RWPE2 (cell line): ENCODE data around the gene COG8.

Source experiments
- ATAC-seq: fragments of 200-7000 bp; cut with Tn5 transposase; 3 replicates; pipeline ENCODE4 v1.9.1; 2021; ENCODE audit warnings: low read depth
- DNase-seq: peaks from one replicate; pipeline ENCODE4 v3.0.0-alpha.2; 2020; ENCODE audit warnings: low spot score
- H3K27ac ChIP-seq: fragments of 450-650 bp; 2 replicates; pipeline ENCODE4 v1.5.1; 2017; ENCODE audit warnings: mild to moderate bottlenecking; ENCODE audit not compliant: poor library complexity, severe bottlenecking
- H3K27me3 ChIP-seq: fragments of 250-450 bp; sonication (Bioruptor Pico); 2 replicates; pipeline ENCODE4 v1.5.1; 2021; ENCODE audit warnings: mild to moderate bottlenecking, moderate library complexity; ENCODE audit not compliant: insufficient read depth, poor library complexity, severe bottlenecking
- H3K36me3 ChIP-seq: fragments of 250-450 bp; sonication (Bioruptor Pico); 2 replicates; pipeline ENCODE4 v1.5.1; 2020; ENCODE audit warnings: low read depth, mild to moderate bottlenecking, moderate library complexity
- H3K4me1 ChIP-seq: fragments of 250-450 bp; sonication (Bioruptor Pico); 2 replicates; pipeline ENCODE4 v1.5.1; 2021; ENCODE audit warnings: mild to moderate bottlenecking, moderate library complexity; ENCODE audit not compliant: insufficient read depth, poor library complexity, severe bottlenecking
- H3K4me3 ChIP-seq: fragments of 250-450 bp; sonication (Bioruptor Pico); 2 replicates; pipeline ENCODE4 v1.5.1; 2021; ENCODE audit warnings: mild to moderate bottlenecking, moderate library complexity; ENCODE audit not compliant: severe bottlenecking
- H3K9me3 ChIP-seq: fragments of 250-450 bp; sonication (Bioruptor Pico); 2 replicates; pipeline ENCODE4 v1.5.1; 2021; ENCODE audit warnings: mild to moderate bottlenecking, moderate library complexity; ENCODE audit not compliant: severe bottlenecking
- CTCF ChIP-seq: fragments of 450-650 bp; IDR thresholded peaks from one replicate; pipeline ENCODE4 v1.5.1; 2017; ENCODE audit warnings: mild to moderate bottlenecking, moderate library complexity; ENCODE audit not compliant: poor library complexity, severe bottlenecking

COG8 gene

DNA sequence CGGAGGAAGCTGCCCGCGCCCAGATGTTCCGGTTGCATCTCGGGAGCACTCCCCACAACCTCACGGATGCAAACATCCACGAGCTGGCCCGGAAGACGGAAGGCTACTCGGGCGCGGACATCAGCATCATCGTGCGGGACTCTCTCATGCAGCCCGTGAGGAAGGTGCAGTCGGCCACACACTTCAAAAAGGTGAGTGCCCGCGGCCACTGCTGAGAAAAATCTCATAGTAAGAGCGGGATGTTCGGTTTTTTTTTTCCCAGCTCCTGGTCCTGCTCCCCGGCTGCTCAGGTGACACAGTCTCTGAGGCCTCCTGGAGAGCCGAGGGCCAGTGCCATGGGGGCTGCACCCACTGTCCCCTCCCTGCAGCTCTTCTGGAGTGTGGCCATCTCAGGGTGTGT, 18.3 kb downstream of the COG8 start:
- Histone ChIP-seq H3K27me3 (no peaks in the 10 kb centered on the region), H3K36me3 (peaks cover 96% of the 10 kb centered on the region), H3K9me3 (no peaks in the 10 kb centered on the region), H3K4me1 (no peaks in the 10 kb centered on the region), H3K27ac (no peak overlapping the region), H3K4me3 (no peak overlapping the region)
- no peak for DNase-seq
- TF ChIP-seq CTCF, result no peak
- ATAC-seq, result no peak

- Histone ChIP-seq H3K27ac (no peak overlapping the region), H3K27me3 (no peaks in the 10 kb centered on the region), H3K4me3 (no peak overlapping the region), H3K9me3 (no peaks in the 10 kb centered on the region), H3K4me1 (no peaks in the 10 kb centered on the region), H3K36me3 (peaks cover 96% of the 10 kb centered on the region)
- no peak for DNase-seq
- no peak for TF ChIP-seq CTCF
- no peak for ATAC-seq
These were observed 18.7 kb downstream of the COG8 start for GRCh38 chr16:69320740-69321073.

DNA sequence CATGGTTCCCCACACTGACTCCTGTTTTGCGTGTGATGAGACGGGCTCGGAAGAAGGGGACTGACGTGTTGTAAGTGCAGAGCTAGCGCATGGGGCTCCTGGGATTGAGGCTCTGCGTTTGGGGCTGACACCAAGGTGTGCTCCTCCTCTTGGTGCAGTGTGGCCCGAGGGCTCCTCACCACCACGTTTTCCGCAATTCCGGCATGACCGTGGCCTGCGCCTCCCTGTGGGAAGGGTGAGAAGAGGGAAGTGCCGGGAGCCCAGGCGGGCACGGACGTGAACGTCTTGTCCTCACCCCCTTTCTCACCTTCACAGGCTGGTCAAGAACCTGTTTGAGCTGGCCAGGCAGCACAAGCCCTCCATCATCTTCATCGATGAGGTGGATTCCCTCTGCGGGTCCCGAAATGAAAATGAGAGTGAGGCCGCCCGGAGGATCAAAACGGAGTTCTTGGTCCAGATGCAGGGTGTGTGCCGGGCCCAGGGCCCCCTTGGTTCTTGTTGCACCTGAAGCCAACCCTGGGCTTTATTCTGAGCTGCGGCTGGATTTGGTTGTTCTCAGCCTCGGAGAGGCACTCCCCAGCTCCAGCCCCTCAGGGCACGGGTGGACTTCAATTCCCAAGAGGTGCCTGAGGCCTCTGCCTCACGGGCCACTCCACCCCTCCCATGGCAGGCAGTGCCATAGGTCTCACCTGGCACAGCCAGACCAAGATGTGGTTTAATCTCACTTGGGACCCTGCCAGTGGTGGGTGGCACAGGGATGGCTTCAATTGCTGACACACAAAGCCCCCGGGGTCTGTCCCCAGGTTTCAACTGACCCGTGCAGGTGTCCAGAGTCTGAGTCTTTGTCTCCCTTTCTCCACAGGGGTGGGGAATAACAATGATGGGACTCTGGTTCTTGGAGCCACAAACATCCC, 19.3 kb downstream of the COG8 start:
- Histone ChIP-seq H3K9me3 (no peaks in the 10 kb centered on the region), H3K36me3 (peaks cover 94% of the 10 kb centered on the region), H3K4me3 (no peak overlapping the region), H3K27me3 (no peaks in the 10 kb centered on the region), H3K4me1 (no peaks in the 10 kb centered on the region), H3K27ac (no peak overlapping the region)
- ATAC-seq (no peak), DNase-seq (no peak)
- no peak for TF ChIP-seq CTCF

GRCh38 chr16:69319381-69319780, 20.0 kb downstream of the COG8 start:
- H3K9me3 ChIP-seq, result no peaks in the 10 kb centered on the region
- H3K36me3 ChIP-seq, result peaks cover 94% of the 10 kb centered on the region
- no peaks in the 10 kb centered on the region for H3K4me1 ChIP-seq
- no peak overlapping the region for H3K4me3 ChIP-seq
- no peak overlapping the region for H3K27ac ChIP-seq
- TF ChIP-seq CTCF, result no peak
- DNase-seq (no peak), ATAC-seq (no peak)
- H3K27me3 ChIP-seq, result no peaks in the 10 kb centered on the region

GRCh38 chr16:69318911-69319289, 20.5 kb downstream of the COG8 start:
- no peak for DNase-seq
- Histone ChIP-seq H3K4me3 (no peak overlapping the region), H3K36me3 (peaks cover 94% of the 10 kb centered on the region), H3K27ac (no peak overlapping the region), H3K27me3 (no peaks in the 10 kb centered on the region), H3K9me3 (no peaks in the 10 kb centered on the region), H3K4me1 (no peaks in the 10 kb centered on the region)
- ATAC-seq, result no peak
- TF ChIP-seq CTCF, result no peak
